Fibroblast of lung (primary cell): ENCODE data around the gene ALKBH8. TPM values are rescaled to one million over a fixed set of nuclear protein-coding genes. Genes with fewer than 3 reads are reported as not detected.
A peak's percentile ranks its signal among the peaks of the same experiment; 100 is the strongest.

Source experiments
- DNase-seq, 2 donors: peaks; one replicate each; pipeline versions ENCODE4 v3.0.0 to v3.0.0-alpha.2; 2010; ENCODE audit warnings: low read depth in 2 of 2
- H2AFZ ChIP-seq: 2 replicates; pipeline ENCODE4 v1.5.1; 2012; ENCODE audit warnings: low read length, control low read depth, inconsistent platforms
- H3K27ac ChIP-seq: 2 replicates; pipeline ENCODE4 v1.5.1; 2011; ENCODE audit warnings: low read length, control low read depth; ENCODE audit not compliant: insufficient read depth
- H3K27me3 ChIP-seq: 2 replicates; pipeline ENCODE4 v1.5.1; 2011; ENCODE audit warnings: mild to moderate bottlenecking, low read length; ENCODE audit not compliant: control insufficient read depth, insufficient read depth
- H3K36me3 ChIP-seq: 2 replicates; pipeline ENCODE4 v1.5.1; 2011; ENCODE audit warnings: low read length; ENCODE audit not compliant: control insufficient read depth, insufficient read depth
- H3K4me1 ChIP-seq: 2 replicates; pipeline ENCODE4 v1.5.1; 2011; ENCODE audit warnings: low read length; ENCODE audit not compliant: control insufficient read depth, insufficient read depth; ENCODE audit errors: extremely low read depth
- H3K4me2 ChIP-seq: 2 replicates; pipeline ENCODE4 v1.5.1; 2011; ENCODE audit warnings: low read length, control low read depth; ENCODE audit not compliant: insufficient read depth; ENCODE audit errors: extremely low read depth
- H3K4me3 ChIP-seq, 4 experiments: fragments of 200-600 bp in 1 of 4; sonication (generic) in 1 of 4; replicated peaks in 1 of 4; 2 replicates each; pipeline ENCODE4 v1.5.1; 2011 to 2016; ENCODE audit warnings: low read length in 4 of 4, low read depth in 3 of 4, mild to moderate bottlenecking in 3 of 4, control low read depth in 2 of 4, inconsistent platforms in 1 of 4, mixed read lengths in 1 of 4; ENCODE audit not compliant: insufficient read depth in 1 of 4; ENCODE audit errors: control extremely low read depth in 1 of 4
- H3K79me2 ChIP-seq: 2 replicates; pipeline ENCODE4 v1.5.1; 2012; ENCODE audit warnings: mild to moderate bottlenecking, low read length, inconsistent platforms; ENCODE audit not compliant: control insufficient read depth, insufficient read depth
- H3K9ac ChIP-seq: 2 replicates; pipeline ENCODE4 v1.5.1; 2011; ENCODE audit warnings: mild to moderate bottlenecking, low read length, control low read depth; ENCODE audit not compliant: insufficient read depth
- H3K9me3 ChIP-seq: 2 replicates; pipeline ENCODE4 v1.5.1; 2012; ENCODE audit warnings: low read depth, low read length; ENCODE audit not compliant: control insufficient read depth, insufficient read depth
- H4K20me1 ChIP-seq: 2 replicates; pipeline ENCODE4 v1.5.1; 2011; ENCODE audit warnings: low read length; ENCODE audit not compliant: control insufficient read depth, insufficient read depth; ENCODE audit errors: extremely low read depth
- EZH2 ChIP-seq: IDR thresholded peaks from 2 replicates; pipeline ENCODE4 v1.5.1; 2012; ENCODE audit warnings: low read length, control low read depth, mild to moderate bottlenecking; ENCODE audit errors: missing control alignments
- polyA plus RNA-seq, 2 donors: library from polyadenylated mRNA; depleted of rRNA in 1 of 2; stranded (reverse) in 1 of 2; unstranded in 1 of 2; fragments of >200 nt; gene quantifications; 2 replicates each; pipeline ENCODE4 v1.2.1, GENCODE V29; 2011 to 2012; ENCODE audit warnings: missing spikeins in 1 of 2
- total RNA-seq: library from RNA; depleted of rRNA; stranded (reverse); fragments of >200 nt; gene quantifications from 2 replicates; pipeline ENCODE4 v1.2.1, GENCODE V29; 2014
- TF ChIP-seq, protein P1 (sequence below), 2 donors: IDR thresholded peaks in 1 of 2; conservative IDR thresholded peaks in 1 of 2; 1 replicate in 1 of 2; 2 replicates in 1 of 2; pipeline ENCODE4 v1.5.1; 2011 to 2012; ENCODE audit warnings: low read length in 2 of 2, control low read depth in 1 of 2, inconsistent platforms in 1 of 2, low read depth in 1 of 2, mild to moderate bottlenecking in 1 of 2

The ALKBH8 gene
- total and polyA plus RNA-seq, 2 donors (not counting 1 experiment from before 2014, with no cell fraction given), result 8.6 to 11.7 TPM

GRCh38 chr11:107590460-107591377, 25.2 kb upstream of the ALKBH8 start, which contains the start of gene ELMOD1:
TSS of gene ELMOD1 (plus strand) at chr11:107591147. CDS start at chr11:107618190, 27,043 bp downstream.
- H3K4me1 ChIP-seq, result peaks cover 2% of the 10 kb centered on the region
- no peaks in the 10 kb centered on the region for H3K36me3 ChIP-seq
- no peaks in the 10 kb centered on the region for H3K9me3 ChIP-seq
- H3K4me3 ChIP-seq, result peak within 1 kb of the TSS; percentile 64 to 85 (median 76)
- peaks cover 5% of the 10 kb centered on the region for H3K27me3 ChIP-seq
- peak within 1 kb of the TSS; percentile 56 for H3K9ac ChIP-seq
- peak; percentile 22 to 47 for DNase-seq
- peak within 1 kb of the TSS; percentile 97 for H2AFZ ChIP-seq
- H3K4me2 ChIP-seq, result peak within 1 kb of the TSS; percentile 98
- H3K27ac ChIP-seq, result no peak within 1 kb of the TSS
- no peaks in the 10 kb centered on the region for H3K79me2 ChIP-seq
- no peaks in the 10 kb centered on the region for H4K20me1 ChIP-seq
- no peak for TF ChIP-seq EZH2
- TF ChIP-seq, protein P1, sequence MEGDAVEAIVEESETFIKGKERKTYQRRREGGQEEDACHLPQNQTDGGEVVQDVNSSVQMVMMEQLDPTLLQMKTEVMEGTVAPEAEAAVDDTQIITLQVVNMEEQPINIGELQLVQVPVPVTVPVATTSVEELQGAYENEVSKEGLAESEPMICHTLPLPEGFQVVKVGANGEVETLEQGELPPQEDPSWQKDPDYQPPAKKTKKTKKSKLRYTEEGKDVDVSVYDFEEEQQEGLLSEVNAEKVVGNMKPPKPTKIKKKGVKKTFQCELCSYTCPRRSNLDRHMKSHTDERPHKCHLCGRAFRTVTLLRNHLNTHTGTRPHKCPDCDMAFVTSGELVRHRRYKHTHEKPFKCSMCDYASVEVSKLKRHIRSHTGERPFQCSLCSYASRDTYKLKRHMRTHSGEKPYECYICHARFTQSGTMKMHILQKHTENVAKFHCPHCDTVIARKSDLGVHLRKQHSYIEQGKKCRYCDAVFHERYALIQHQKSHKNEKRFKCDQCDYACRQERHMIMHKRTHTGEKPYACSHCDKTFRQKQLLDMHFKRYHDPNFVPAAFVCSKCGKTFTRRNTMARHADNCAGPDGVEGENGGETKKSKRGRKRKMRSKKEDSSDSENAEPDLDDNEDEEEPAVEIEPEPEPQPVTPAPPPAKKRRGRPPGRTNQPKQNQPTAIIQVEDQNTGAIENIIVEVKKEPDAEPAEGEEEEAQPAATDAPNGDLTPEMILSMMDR (conservative IDR thresholded peaks at IDR 0.05 in 1 of 2, IDR thresholded peaks at IDR 0.05 in 1 of 2; ENCODE audit: low read depth in 1 of 2, low read length in 2 of 2), result peak in 1 of 2 donors; percentile 14

DNA sequence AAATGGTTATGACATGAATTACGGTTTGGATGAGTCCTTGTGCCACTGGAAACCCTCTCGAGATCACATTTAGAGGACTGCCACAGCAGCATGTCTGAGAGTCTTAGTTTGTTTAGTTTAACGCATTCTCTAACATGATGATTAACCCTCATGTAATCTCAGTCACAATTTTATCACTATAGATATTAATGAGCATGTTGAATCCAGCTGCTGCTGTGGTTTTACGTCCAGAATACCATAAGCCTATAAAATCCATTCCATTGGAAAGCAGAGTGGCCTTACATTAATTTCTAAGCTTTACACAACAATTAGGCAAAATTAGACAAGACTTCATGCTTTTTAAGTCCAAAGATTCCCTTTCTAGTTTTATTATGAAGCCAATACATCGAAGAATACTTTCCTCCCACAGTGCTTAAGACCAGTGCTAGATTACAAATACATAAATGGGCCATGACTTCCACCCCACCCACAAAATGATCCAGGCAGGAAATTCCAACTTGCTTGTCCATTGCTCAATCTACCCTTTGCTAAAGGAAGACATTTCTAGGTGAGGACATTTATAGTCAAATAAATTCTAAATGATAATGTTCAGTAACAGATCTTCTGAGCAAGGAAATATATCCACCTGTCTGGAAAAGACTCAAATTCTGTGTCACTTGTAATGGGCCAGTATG, 21.9 kb upstream of the ALKBH8 start:
- peak; percentile 58 to 71 for DNase-seq
- H3K27ac ChIP-seq, result no peak overlapping the region

More for the DNA sequence above, 21.9 kb upstream of the ALKBH8 start:
- Histone ChIP-seq H3K79me2 (no peaks in the 10 kb centered on the region), H3K9me3 (no peaks in the 10 kb centered on the region), H4K20me1 (no peaks in the 10 kb centered on the region), H3K36me3 (no peaks in the 10 kb centered on the region), H3K9ac (no peak overlapping the region), H3K4me2 (no peak overlapping the region), H3K27me3 (peaks cover 5% of the 10 kb centered on the region), H3K4me3 (no peak overlapping the region), H3K4me1 (peaks cover 2% of the 10 kb centered on the region), H2AFZ (no peak overlapping the region)
- no peak for TF ChIP-seq EZH2
- TF ChIP-seq, protein P1 (conservative IDR thresholded peaks at IDR 0.05 in 1 of 2, IDR thresholded peaks at IDR 0.05 in 1 of 2; ENCODE audit: low read depth in 1 of 2, low read length in 2 of 2), result no peak
